Umbilical cord (tissue), 2 donors: ENCODE data around the gene SLC6A3. TPM values are rescaled to one million over a fixed set of nuclear protein-coding genes. Genes with fewer than 3 reads are reported as not detected.
"Not testable (repeated sequence)": the region's sequence is repeated elsewhere in the genome, so short reads cannot be mapped to it uniquely, and the experiment has no call there.

Source experiments
- DNase-seq: peaks from one replicate; pipeline ENCODE4 v3.0.0-alpha.2; 2015; ENCODE audit warnings: low spot score
- total RNA-seq: library from RNA; depleted of rRNA; stranded (reverse); fragments of >200 nt; gene quantifications from one replicate; pipeline ENCODE4 v1.2.3, GENCODE V29; 2014; ENCODE audit warnings: low replicate concordance; ENCODE audit not compliant: insufficient read depth

Gene SLC6A3
- total RNA-seq, 1 donor from 2014 or later: 0.96 TPM

- DNase-seq: no peak
Observed at GRCh38 chr5:1375871-1376810, 69.1 kb downstream of the SLC6A3 start.

- DNase-seq: no peak
Observed at GRCh38 chr5:1374679-1375055, 70.6 kb downstream of the SLC6A3 start.

GRCh38 chr5:1374030-1374678, 71.1 kb downstream of the SLC6A3 start:
- no peak for DNase-seq

GRCh38 chr5:1371972-1372342, 73.3 kb downstream of the SLC6A3 start:
- not testable (repeated sequence) for DNase-seq

GRCh38 chr5:1371218-1371971, 73.8 kb downstream of the SLC6A3 start:
- no peak for DNase-seq

GRCh38 chr5:1370006-1370405, 75.2 kb downstream of the SLC6A3 start:
- no peak for DNase-seq

GRCh38 chr5:1368756-1369155, 76.5 kb downstream of the SLC6A3 start:
- DNase-seq: no peak

- no peak for DNase-seq
Observed at GRCh38 chr5:1368236-1368635, 77.0 kb downstream of the SLC6A3 start.

- no peak for DNase-seq
Observed at GRCh38 chr5:1367149-1367548, 78.1 kb downstream of the SLC6A3 start.

- DNase-seq: no peak
Observed at GRCh38 chr5:1366514-1366913, 78.7 kb downstream of the SLC6A3 start.

GRCh38 chr5:1364211-1364610, 81.0 kb downstream of the SLC6A3 start:
- DNase-seq: no peak

- no peak for DNase-seq
Observed at GRCh38 chr5:1363581-1363980, 81.7 kb downstream of the SLC6A3 start.

- no peak for DNase-seq
Observed at GRCh38 chr5:1363160-1363559, 82.1 kb downstream of the SLC6A3 start.

GRCh38 chr5:1362242-1363015, 82.8 kb downstream of the SLC6A3 start:
- no peak for DNase-seq

GRCh38 chr5:1360861-1361260, 84.4 kb downstream of the SLC6A3 start:
- DNase-seq: no peak

GRCh38 chr5:1360367-1360766, 84.9 kb downstream of the SLC6A3 start:
- not testable (repeated sequence) for DNase-seq

GRCh38 chr5:1359713-1360112, 85.5 kb downstream of the SLC6A3 start:
- DNase-seq: no peak

- DNase-seq: no peak
Observed at GRCh38 chr5:1359031-1359645, 86.1 kb downstream of the SLC6A3 start.

GRCh38 chr5:1358726-1359025, 86.6 kb downstream of the SLC6A3 start:
- no peak for DNase-seq

- DNase-seq: no peak
Observed at GRCh38 chr5:1357946-1358725, 87.1 kb downstream of the SLC6A3 start.
